Sigmoid colon (tissue), 7 donors: ENCODE measurements around the gene AP4S1. TPM values are rescaled to one million over a fixed set of nuclear protein-coding genes. Genes with fewer than 3 reads are reported as not detected.

Experiments used
- DNase-seq: peaks from one replicate; pipeline ENCODE4 v3.0.0-alpha.2; 2019
- H3K27ac ChIP-seq, 4 donors: fragments of 200-600 bp; sonication (generic); one replicate each; pipeline ENCODE4 v1.5.1; 2016 to 2019; ENCODE audit warnings: mild to moderate bottlenecking in 1 of 4
- H3K27me3 ChIP-seq, 3 donors: fragments of 200-600 bp; sonication (generic); one replicate each; pipeline ENCODE4 v1.5.1; 2019; ENCODE audit warnings: mild to moderate bottlenecking in 1 of 3
- H3K36me3 ChIP-seq, 4 donors: fragments of 200-600 bp; sonication (generic); one replicate each; pipeline ENCODE4 v1.5.1; 2016 to 2019
- H3K4me1 ChIP-seq, 4 donors: fragments of 200-600 bp; sonication (generic); one replicate each; pipeline ENCODE4 v1.5.1; 2017 to 2019
- H3K4me3 ChIP-seq, 4 donors: fragments of 200-600 bp; sonication (generic); one replicate each; pipeline ENCODE4 v1.5.1; 2017 to 2019; ENCODE audit warnings: mild to moderate bottlenecking in 2 of 4, moderate library complexity in 1 of 4
- H3K9me3 ChIP-seq, 4 donors: fragments of 200-600 bp in 3 of 4; sonication (generic) in 3 of 4; one replicate each; pipeline versions ENCODE4 v1.5.1 to v1.6.1; 2013 to 2019
- EP300 ChIP-seq, 4 donors: sonication (generic); formaldehyde crosslinking; IDR thresholded peaks; one replicate each; pipeline ENCODE4 v1.6.1; 2017; ENCODE audit warnings: antibody characterized with exemption in 4 of 4
- POLR2A ChIP-seq, 2 donors: fragments of 450-650 bp; IDR thresholded peaks; one replicate each; pipeline ENCODE4 v1.6.1; 2016; ENCODE audit warnings: antibody characterized with exemption in 2 of 2, mild to moderate bottlenecking in 2 of 2, moderate library complexity in 2 of 2
- POLR2AphosphoS5 ChIP-seq, 4 donors: sonication (generic); formaldehyde crosslinking; IDR thresholded peaks; one replicate each; pipeline ENCODE4 v1.6.1; 2017; ENCODE audit warnings: antibody characterized with exemption in 4 of 4
- WGBS, 2 donors: extraction: QIAGEN DNeasy Blood & Tissue Kit; methylation state at CpG; one replicate each; pipeline ENCODE4 v1.1.7; 2013; 5-methylcytosine and 5-hydroxymethylcytosine counted together
- intact Hi-C: fragments of 100-400 bp; cut with DNase I; formaldehyde crosslinking; loops from one replicate; pipeline ENCODE4 v1.15.1; 2023
- polyA plus RNA-seq, 3 donors: library from polyadenylated mRNA; stranded (reverse); fragments of 200-250 nt; gene quantifications; one replicate each; pipeline ENCODE4 v1.2.3, GENCODE V29; 2013
- total RNA-seq, 4 donors: library from RNA; depleted of rRNA; stranded (reverse); fragments of >200 nt; gene quantifications; one replicate each; pipeline ENCODE4 v1.1.0, GENCODE V29; 2016
- TF ChIP-seq, protein P1 (sequence below), 4 experiments: fragments of 450-650 bp in 3 of 4; fragments of 200-600 bp in 1 of 4; IDR thresholded peaks; one replicate each; pipeline ENCODE4 v1.5.1; 2016 to 2019; ENCODE audit warnings: antibody characterized with exemption in 4 of 4, mild to moderate bottlenecking in 3 of 4, moderate library complexity in 2 of 4
- donor health status: healthy with polysubstance abuse.
- donor health status: Bipolar disorder and iron deficiency.
- donor health status: healthy.

The AP4S1 gene
- total and polyA plus RNA-seq, 7 donors, result 4.8 to 29.1 (median 13.8) TPM

DNA sequence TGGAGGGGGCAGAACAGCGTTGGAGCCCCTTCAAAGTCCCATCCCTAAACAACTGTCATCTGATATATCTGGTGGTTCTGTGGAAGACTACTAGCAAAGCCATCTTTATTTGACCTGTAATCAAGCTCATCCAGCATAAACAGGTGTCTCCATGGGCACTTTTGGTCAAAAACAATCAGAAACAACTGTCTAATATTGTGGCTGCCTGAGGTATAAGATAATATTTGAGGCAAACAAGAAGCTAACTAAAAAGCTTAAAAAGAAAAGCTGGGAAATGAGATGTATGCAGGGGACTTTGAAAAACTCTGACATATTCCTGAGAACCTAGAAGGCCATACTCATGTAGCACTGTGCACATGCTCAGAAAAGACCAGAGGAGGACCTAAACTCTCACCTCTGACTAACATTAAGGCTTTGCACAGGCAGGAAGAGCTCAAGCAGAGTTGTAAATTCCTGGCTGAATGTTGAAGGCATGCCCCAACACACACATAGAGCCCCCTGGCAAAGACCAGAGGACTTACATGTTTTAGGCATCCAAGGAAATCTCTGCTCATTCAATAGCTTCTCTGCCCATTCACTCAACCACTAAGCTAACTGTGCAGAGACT, 27.2 kb upstream of the AP4S1 start:
- H3K27ac ChIP-seq, result no peak overlapping the region
- H3K27me3 ChIP-seq, result no peaks in the 10 kb centered on the region
- WGBS, 2 donors, result 97 to 98% methylated on average over 1 of the region's 1 CpG
- no peak for DNase-seq
- TF ChIP-seq EP300 (IDR thresholded peaks at IDR 0.05) (no peak), POLR2A (IDR thresholded peaks at IDR 0.05) (no peak), POLR2AphosphoS5 (IDR thresholded peaks at IDR 0.05) (no peak)
- TF ChIP-seq, protein P1, sequence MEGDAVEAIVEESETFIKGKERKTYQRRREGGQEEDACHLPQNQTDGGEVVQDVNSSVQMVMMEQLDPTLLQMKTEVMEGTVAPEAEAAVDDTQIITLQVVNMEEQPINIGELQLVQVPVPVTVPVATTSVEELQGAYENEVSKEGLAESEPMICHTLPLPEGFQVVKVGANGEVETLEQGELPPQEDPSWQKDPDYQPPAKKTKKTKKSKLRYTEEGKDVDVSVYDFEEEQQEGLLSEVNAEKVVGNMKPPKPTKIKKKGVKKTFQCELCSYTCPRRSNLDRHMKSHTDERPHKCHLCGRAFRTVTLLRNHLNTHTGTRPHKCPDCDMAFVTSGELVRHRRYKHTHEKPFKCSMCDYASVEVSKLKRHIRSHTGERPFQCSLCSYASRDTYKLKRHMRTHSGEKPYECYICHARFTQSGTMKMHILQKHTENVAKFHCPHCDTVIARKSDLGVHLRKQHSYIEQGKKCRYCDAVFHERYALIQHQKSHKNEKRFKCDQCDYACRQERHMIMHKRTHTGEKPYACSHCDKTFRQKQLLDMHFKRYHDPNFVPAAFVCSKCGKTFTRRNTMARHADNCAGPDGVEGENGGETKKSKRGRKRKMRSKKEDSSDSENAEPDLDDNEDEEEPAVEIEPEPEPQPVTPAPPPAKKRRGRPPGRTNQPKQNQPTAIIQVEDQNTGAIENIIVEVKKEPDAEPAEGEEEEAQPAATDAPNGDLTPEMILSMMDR (IDR thresholded peaks at IDR 0.05), result no peak
- intact Hi-C loops, result no loop called here
- no peaks in the 10 kb centered on the region for H3K36me3 ChIP-seq
- peaks cover 0 to 2% (median 0%) of the 10 kb centered on the region in 4 donors for H3K9me3 ChIP-seq
- no peak overlapping the region for H3K4me3 ChIP-seq
- H3K4me1 ChIP-seq, result peaks cover 0 to 45% (median 30%) of the 10 kb centered on the region in 4 donors

DNA sequence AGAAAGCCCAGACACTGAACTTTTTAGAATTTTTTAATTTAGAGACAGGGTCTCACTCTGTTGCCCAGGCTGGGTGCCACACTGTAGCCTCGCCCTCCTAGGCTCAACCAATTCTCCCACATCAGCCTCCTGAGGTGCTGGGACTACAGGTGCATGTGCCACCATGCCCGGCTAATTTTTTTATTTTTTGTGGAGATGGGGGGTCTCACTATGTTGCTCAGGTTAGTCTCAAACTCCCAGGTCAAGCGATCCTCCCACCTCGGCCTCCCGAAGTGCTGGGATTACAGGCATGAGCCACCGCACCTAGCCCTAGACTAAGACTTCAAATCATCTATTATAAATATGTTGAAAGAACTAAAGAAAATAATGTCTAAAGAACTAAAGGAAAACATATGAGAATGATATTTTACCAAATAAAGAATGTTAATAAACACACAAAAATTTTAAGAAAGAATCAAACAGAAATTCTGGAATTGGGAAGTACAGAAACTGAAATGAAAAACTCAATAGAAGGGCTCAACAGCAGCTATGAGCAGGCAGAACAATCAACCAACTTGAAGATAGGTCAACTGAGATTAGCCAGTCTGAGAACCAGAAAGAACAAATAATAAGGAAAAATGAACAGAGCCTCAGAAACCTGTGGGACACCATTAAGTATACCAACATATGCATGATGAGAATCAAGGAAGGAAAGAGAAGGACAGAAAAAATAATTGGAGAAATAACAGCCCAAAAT, 26.2 kb upstream of the AP4S1 start:
- intact Hi-C loops, result no loop called here
- H3K9me3 ChIP-seq, result peaks cover 0 to 2% (median 0%) of the 10 kb centered on the region in 4 donors
- no peak overlapping the region for H3K4me3 ChIP-seq
- no peak overlapping the region for H3K27ac ChIP-seq
- H3K36me3 ChIP-seq, result no peaks in the 10 kb centered on the region
- TF ChIP-seq POLR2AphosphoS5 (IDR thresholded peaks at IDR 0.05), result no peak
- no peak for DNase-seq
- WGBS, 2 donors, result 98 to 99% methylated on average over 6 of the region's 6 CpGs
- no peaks in the 10 kb centered on the region for H3K27me3 ChIP-seq
- H3K4me1 ChIP-seq, result peaks cover 0 to 42% (median 27%) of the 10 kb centered on the region in 4 donors

DNA sequence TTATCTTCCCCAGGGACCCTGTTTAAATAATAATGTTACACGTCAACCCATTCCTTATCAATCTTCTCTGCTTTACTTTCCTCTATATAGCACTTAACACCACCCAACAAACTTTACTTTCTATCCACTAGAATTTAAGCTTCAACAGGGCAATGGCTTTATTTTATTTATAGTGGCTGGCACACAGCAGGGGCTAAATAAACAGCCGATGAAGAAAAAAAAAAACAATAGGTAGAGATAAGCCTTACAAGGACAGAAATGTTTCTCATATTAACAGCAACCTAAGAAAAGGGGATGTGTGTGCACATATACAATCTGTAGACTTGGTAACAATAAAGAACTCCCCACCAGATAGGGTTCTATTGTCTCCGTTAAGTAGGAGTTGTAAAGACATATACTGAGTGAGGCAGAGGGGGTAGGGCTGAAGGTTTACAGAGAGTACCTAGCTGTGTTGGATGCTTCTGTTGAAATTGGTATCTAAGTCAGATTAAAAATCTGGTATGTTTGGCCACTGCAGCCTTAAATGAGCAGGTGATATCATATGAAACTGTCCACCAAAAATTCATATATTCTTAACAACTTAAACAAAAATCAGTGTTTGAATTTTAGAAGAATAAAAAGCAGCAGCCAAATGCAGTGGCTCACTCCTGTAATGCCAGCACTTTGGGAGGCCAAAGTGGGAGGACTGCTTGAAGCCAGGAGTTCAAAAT, 24.7 kb upstream of the AP4S1 start:
- WGBS, 2 donors, result 82 to 83% methylated on average over 3 of the region's 3 CpGs
- peaks cover 0 to 11% (median 0%) of the 10 kb centered on the region in 4 donors for H3K36me3 ChIP-seq

DNA sequence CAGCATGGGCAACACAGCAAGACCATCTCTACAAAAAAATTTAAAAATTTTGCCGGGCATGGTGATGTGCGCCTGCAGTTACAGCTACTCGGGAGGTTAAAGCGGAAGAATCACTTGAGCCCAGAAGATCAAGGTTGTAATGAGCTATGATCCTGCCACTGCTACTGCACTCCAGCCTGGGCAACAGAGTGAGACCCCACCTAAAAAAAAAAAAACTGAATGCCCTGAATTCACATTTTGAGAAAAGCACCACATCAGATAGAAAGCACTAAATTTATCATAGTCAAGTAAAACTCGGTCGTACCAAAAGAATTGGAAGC, 24.1 kb upstream of the AP4S1 start:
- no peak for DNase-seq
- peak overlapping the region in 1 of 4 donors; percentile 29 for H3K27ac ChIP-seq

More for the DNA sequence above, 24.7 kb upstream of the AP4S1 start:
- no peaks in the 10 kb centered on the region for H3K27me3 ChIP-seq
- H3K27ac ChIP-seq, result peak overlapping the region in 1 of 4 donors; percentile 29
- peaks cover 0 to 2% (median 0%) of the 10 kb centered on the region in 4 donors for H3K9me3 ChIP-seq
- H3K4me1 ChIP-seq, result peaks cover 0 to 26% (median 13%) of the 10 kb centered on the region in 4 donors
- H3K4me3 ChIP-seq, result no peak overlapping the region
- intact Hi-C loops, result no loop called here
- no peak for DNase-seq
- no peak for TF ChIP-seq POLR2A (IDR thresholded peaks at IDR 0.05)
- TF ChIP-seq, protein P1 (IDR thresholded peaks at IDR 0.05), result no peak
- no peak for TF ChIP-seq POLR2AphosphoS5 (IDR thresholded peaks at IDR 0.05)
- TF ChIP-seq EP300 (IDR thresholded peaks at IDR 0.05), result no peak

More for the DNA sequence above, 24.1 kb upstream of the AP4S1 start:
- peaks cover 0 to 14% (median 0%) of the 10 kb centered on the region in 4 donors for H3K36me3 ChIP-seq
- H3K9me3 ChIP-seq, result peaks cover 0 to 2% (median 0%) of the 10 kb centered on the region in 4 donors
- peaks cover 0 to 21% (median 9%) of the 10 kb centered on the region in 4 donors for H3K4me1 ChIP-seq
- TF ChIP-seq, protein P1 (IDR thresholded peaks at IDR 0.05), result no peak
- TF ChIP-seq POLR2A (IDR thresholded peaks at IDR 0.05) (no peak), POLR2AphosphoS5 (IDR thresholded peaks at IDR 0.05) (no peak)
- H3K27me3 ChIP-seq, result no peaks in the 10 kb centered on the region
- no peak overlapping the region for H3K4me3 ChIP-seq
- intact Hi-C loops, result no loop called here
- 82 to 97% methylated on average over 6 of the region's 6 CpGs for WGBS, 2 donors
